Measurements from ENCODE around the gene PLCD3. TPM values are rescaled to one million over a fixed set of nuclear protein-coding genes. Genes with fewer than 3 reads are reported as not detected.

PLCD3 gene
- total and polyA plus RNA-seq, 8 donors = 7.6 to 215 (median 42.1) TPM

- intact Hi-C loops (cut with DNase I; ENCODE audit: low total_unique reads) = no loop called here
- H3K4me1 ChIP-seq = peaks cover 0 to 29% (median 7%) of the 10 kb centered on the region in 4 donors
- peaks cover 81 to 100% (median 100%) of the 10 kb centered on the region in 4 donors for H3K36me3 ChIP-seq
- H3K4me3 ChIP-seq = no peak overlapping the region
- no peaks in the 10 kb centered on the region for H3K27me3 ChIP-seq
- H3K27ac ChIP-seq = no peak overlapping the region
- 88 to 99% (median 97%) methylated on average over 4 of the region's 4 CpGs for WGBS, 5 donors
- H3K9me3 ChIP-seq = no peaks in the 10 kb centered on the region
- no peak for TF ChIP-seq POLR2A (IDR thresholded peaks at IDR 0.05)
- TF ChIP-seq POLR2AphosphoS5 (IDR thresholded peaks at IDR 0.05) = no peak
- TF ChIP-seq EP300 (IDR thresholded peaks at IDR 0.05) = no peak
- no peak for TF ChIP-seq CTCF (IDR thresholded peaks at IDR 0.05)
- DNase-seq = no peak
These were observed 45.9 kb downstream of the PLCD3 start for GRCh38 chr17:45086391-45086790.

- Histone ChIP-seq H3K27ac (no peak overlapping the region), H3K36me3 (peaks cover 37 to 78% (median 69%) of the 10 kb centered on the region in 4 donors), H3K27me3 (no peaks in the 10 kb centered on the region), H3K9me3 (no peaks in the 10 kb centered on the region), H3K4me1 (peaks cover 0 to 22% (median 10%) of the 10 kb centered on the region in 4 donors), H3K4me3 (no peak overlapping the region)
- TF ChIP-seq EP300 (IDR thresholded peaks at IDR 0.05) = no peak
- no peak for TF ChIP-seq CTCF (IDR thresholded peaks at IDR 0.05)
- TF ChIP-seq POLR2A (IDR thresholded peaks at IDR 0.05) = no peak
- TF ChIP-seq POLR2AphosphoS5 (IDR thresholded peaks at IDR 0.05) = no peak
- intact Hi-C loops (cut with DNase I; ENCODE audit: low total_unique reads) = no loop called here
- 74 to 93% (median 87%) methylated on average over 6 of the region's 6 CpGs for WGBS, 5 donors
- no peak for DNase-seq
These were observed 51.1 kb downstream of the PLCD3 start for GRCh38 chr17:45081047-45081703.

GRCh38 chr17:45077643-45078042 lies 54.7 kb downstream of the PLCD3 start:
- intact Hi-C loops (cut with DNase I; ENCODE audit: low total_unique reads) = no loop called here

More at GRCh38 chr17:45077643-45078042, 54.7 kb downstream of the PLCD3 start:
- no peak overlapping the region for H3K4me3 ChIP-seq
- H3K36me3 ChIP-seq = peaks cover 10 to 62% (median 56%) of the 10 kb centered on the region in 4 donors
- H3K27me3 ChIP-seq = no peaks in the 10 kb centered on the region
- no peak for TF ChIP-seq POLR2AphosphoS5 (IDR thresholded peaks at IDR 0.05)
- TF ChIP-seq POLR2A (IDR thresholded peaks at IDR 0.05) = no peak
- TF ChIP-seq CTCF (IDR thresholded peaks at IDR 0.05) = no peak
- no peak for TF ChIP-seq EP300 (IDR thresholded peaks at IDR 0.05)
- no peak for DNase-seq
- WGBS, 5 donors = 81 to 90% (median 86%) methylated on average over 3 of the region's 3 CpGs
- no peaks in the 10 kb centered on the region for H3K9me3 ChIP-seq
- H3K27ac ChIP-seq = peak overlapping the region in 4 of 5 donors; percentile 15 to 75 (median 30)
- peaks cover 0 to 48% (median 21%) of the 10 kb centered on the region in 4 donors for H3K4me1 ChIP-seq
